ENCODE results near the gene SMIM41.

- TF ChIP-seq, protein P1, sequence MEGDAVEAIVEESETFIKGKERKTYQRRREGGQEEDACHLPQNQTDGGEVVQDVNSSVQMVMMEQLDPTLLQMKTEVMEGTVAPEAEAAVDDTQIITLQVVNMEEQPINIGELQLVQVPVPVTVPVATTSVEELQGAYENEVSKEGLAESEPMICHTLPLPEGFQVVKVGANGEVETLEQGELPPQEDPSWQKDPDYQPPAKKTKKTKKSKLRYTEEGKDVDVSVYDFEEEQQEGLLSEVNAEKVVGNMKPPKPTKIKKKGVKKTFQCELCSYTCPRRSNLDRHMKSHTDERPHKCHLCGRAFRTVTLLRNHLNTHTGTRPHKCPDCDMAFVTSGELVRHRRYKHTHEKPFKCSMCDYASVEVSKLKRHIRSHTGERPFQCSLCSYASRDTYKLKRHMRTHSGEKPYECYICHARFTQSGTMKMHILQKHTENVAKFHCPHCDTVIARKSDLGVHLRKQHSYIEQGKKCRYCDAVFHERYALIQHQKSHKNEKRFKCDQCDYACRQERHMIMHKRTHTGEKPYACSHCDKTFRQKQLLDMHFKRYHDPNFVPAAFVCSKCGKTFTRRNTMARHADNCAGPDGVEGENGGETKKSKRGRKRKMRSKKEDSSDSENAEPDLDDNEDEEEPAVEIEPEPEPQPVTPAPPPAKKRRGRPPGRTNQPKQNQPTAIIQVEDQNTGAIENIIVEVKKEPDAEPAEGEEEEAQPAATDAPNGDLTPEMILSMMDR (conservative IDR thresholded peaks at IDR 0.05; ENCODE audit: low read length) = no peak
- TF ChIP-seq EZH2phosphoT487 (IDR thresholded peaks at IDR 0.05; ENCODE audit: borderline replicate concordance) = no peak
These were observed 69.1 kb downstream of the SMIM41 start for GRCh38 chr12:52148464-52149181.
